Activated CD8-positive, alpha-beta memory T cell treated with anti-CD3 and anti-CD28 coated beads for 4 hours (primary cell): ENCODE data around the gene BPIFB3.
"Not testable (repeated sequence)": the region's sequence is repeated elsewhere in the genome, so short reads cannot be mapped to it uniquely, and the experiment has no call there.

ENCODE experiments used
- DNase-seq, 2 donors: peaks; one replicate each; pipeline ENCODE4 v3.0.0-alpha.2; 2020; ENCODE audit warnings: low read depth in 2 of 2

Gene BPIFB3

GRCh38 chr20:33115501-33115900, 61.8 kb downstream of the BPIFB3 start:
- DNase-seq = not testable (repeated sequence)

- no peak for DNase-seq
Measured at GRCh38 chr20:33119725-33120720, 66.3 kb downstream of the BPIFB3 start.

- no peak for DNase-seq
Measured at GRCh38 chr20:33120934-33121333, 67.2 kb downstream of the BPIFB3 start.

GRCh38 chr20:33122297-33122696, 68.6 kb downstream of the BPIFB3 start:
- DNase-seq = not testable (repeated sequence)
